Breast epithelium (tissue), 3 donors: ENCODE data around the gene MICU2.

Experiments used
- CTCF ChIP-seq, 3 donors: fragments of 450-650 bp; IDR thresholded peaks; one replicate each; pipeline ENCODE4 v1.5.1; 2016 to 2017; ENCODE audit warnings: antibody characterized with exemption in 3 of 3, mild to moderate bottlenecking in 3 of 3, moderate library complexity in 3 of 3
- POLR2A ChIP-seq: fragments of 450-650 bp; IDR thresholded peaks from one replicate; pipeline ENCODE4 v1.6.1; 2016; ENCODE audit warnings: antibody characterized with exemption, mild to moderate bottlenecking, moderate library complexity

DNA sequence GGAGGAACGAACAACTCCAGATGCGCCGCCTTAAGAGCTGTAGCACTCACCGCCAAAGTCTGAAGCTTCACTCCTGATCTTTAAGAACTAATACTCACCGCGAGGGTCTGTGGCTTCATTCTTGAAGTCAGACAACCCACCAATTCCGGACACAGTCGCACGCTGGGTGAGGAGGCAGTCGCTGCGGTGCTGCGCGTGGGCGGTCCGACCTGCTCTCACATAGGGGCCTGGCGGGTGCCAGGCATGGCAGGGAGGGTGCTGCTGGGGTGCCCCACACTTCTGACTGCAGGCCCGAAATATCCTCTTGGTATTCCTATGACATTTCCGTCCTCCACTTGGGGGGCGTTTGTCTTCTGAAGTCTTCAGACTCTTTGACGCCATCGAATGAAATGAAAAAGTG lies 7.4 kb upstream of the MICU2 start:
- TF ChIP-seq CTCF (IDR thresholded peaks at IDR 0.05) (no peak), POLR2A (no peak)
